HG02884 (cell line): ENCODE data around the gene CCDC149.

ENCODE experiments used
- ATAC-seq: cut with Tn5 transposase; IDR thresholded peaks from one replicate; pipeline ENCODE4 v1.9.1; 2021; ENCODE audit warnings: mild to moderate bottlenecking, moderate library complexity; ENCODE audit not compliant: unreplicated experiment

The CCDC149 gene

GRCh38 chr4:24805566-24805965 is 107.3 kb downstream of the CCDC149 start:
- ATAC-seq: no peak

GRCh38 chr4:24805067-24805466 is 107.8 kb downstream of the CCDC149 start:
- ATAC-seq: no peak

GRCh38 chr4:24802648-24803047 is 110.2 kb downstream of the CCDC149 start:
- ATAC-seq: no peak

GRCh38 chr4:24801136-24801855 is 111.5 kb downstream of the CCDC149 start:
- ATAC-seq: no peak

GRCh38 chr4:24800325-24800895 is 112.4 kb downstream of the CCDC149 start:
- ATAC-seq: no peak

GRCh38 chr4:24799544-24800324 is 113.1 kb downstream of the CCDC149 start:
- no peak for ATAC-seq

GRCh38 chr4:24799196-24799543 is 113.7 kb downstream of the CCDC149 start:
- ATAC-seq: no peak

- no peak for ATAC-seq
Measured at GRCh38 chr4:24798036-24798610, 114.7 kb downstream of the CCDC149 start.

- ATAC-seq: no peak
Measured at GRCh38 chr4:24796620-24797019, 116.2 kb downstream of the CCDC149 start.

GRCh38 chr4:24795666-24796381 is 117.0 kb downstream of the CCDC149 start:
- no peak for ATAC-seq

- no peak for ATAC-seq
Measured at GRCh38 chr4:24794916-24795665, 117.8 kb downstream of the CCDC149 start, which contains the start of gene SOD3. Gene SOD3 (plus strand): TSS chr4:24795573. CDS start chr4:24799522, 3,949 bp downstream.

GRCh38 chr4:24794480-24794879 is 118.4 kb downstream of the CCDC149 start:
- ATAC-seq: no peak

- ATAC-seq: no peak
Measured at GRCh38 chr4:24794051-24794450, 118.8 kb downstream of the CCDC149 start.

GRCh38 chr4:24793219-24794005 is 119.4 kb downstream of the CCDC149 start:
- ATAC-seq: no peak

- ATAC-seq: no peak
Measured at GRCh38 chr4:24792552-24792951, 120.3 kb downstream of the CCDC149 start.

GRCh38 chr4:24791043-24791442 is 121.8 kb downstream of the CCDC149 start:
- no peak for ATAC-seq

GRCh38 chr4:24783506-24783905 is 129.3 kb downstream of the CCDC149 start:
- ATAC-seq: no peak

GRCh38 chr4:24781999-24782745 is 130.7 kb downstream of the CCDC149 start:
- no peak for ATAC-seq
